Nephron progenitor cell (in vitro differentiated cells): ENCODE results near the gene KRTAP10-4.
"Not testable (repeated sequence)": the region's sequence is repeated elsewhere in the genome, so short reads cannot be mapped to it uniquely, and the experiment has no call there.

Experiments used
- DNase-seq: peaks from one replicate; pipeline ENCODE4 v3.0.0; 2021
- H3K27ac Mint-ChIP-seq: 2 replicates; pipeline ENCODE4 v1.8.0; 2021; ENCODE audit warnings: mild to moderate bottlenecking, moderate library complexity, mixed read lengths
- H3K27me3 Mint-ChIP-seq: 2 replicates; pipeline ENCODE4 v1.8.0; 2021; ENCODE audit warnings: mild to moderate bottlenecking, low read depth, mixed read lengths; ENCODE audit not compliant: poor library complexity
- H3K36me3 Mint-ChIP-seq: 2 replicates; pipeline ENCODE4 v1.8.0; 2021; ENCODE audit warnings: low read depth, mixed read lengths
- H3K4me1 Mint-ChIP-seq: 2 replicates; pipeline ENCODE4 v1.8.0; 2021; ENCODE audit warnings: mixed read lengths
- H3K4me3 Mint-ChIP-seq: 2 replicates; pipeline ENCODE4 v1.8.0; 2021; ENCODE audit warnings: mild to moderate bottlenecking, moderate library complexity, mixed read lengths
- H3K9me3 Mint-ChIP-seq: 2 replicates; pipeline ENCODE4 v1.8.0; 2021; ENCODE audit warnings: mild to moderate bottlenecking, moderate library complexity, mixed read lengths
- TF ChIP-seq, protein P1 (sequence below): fragments of 200-600 bp; sonication (generic); IDR thresholded peaks from 2 replicates; pipeline ENCODE4 v1.5.0; 2021; ENCODE audit warnings: antibody characterized with exemption

Gene KRTAP10-4

DNA sequence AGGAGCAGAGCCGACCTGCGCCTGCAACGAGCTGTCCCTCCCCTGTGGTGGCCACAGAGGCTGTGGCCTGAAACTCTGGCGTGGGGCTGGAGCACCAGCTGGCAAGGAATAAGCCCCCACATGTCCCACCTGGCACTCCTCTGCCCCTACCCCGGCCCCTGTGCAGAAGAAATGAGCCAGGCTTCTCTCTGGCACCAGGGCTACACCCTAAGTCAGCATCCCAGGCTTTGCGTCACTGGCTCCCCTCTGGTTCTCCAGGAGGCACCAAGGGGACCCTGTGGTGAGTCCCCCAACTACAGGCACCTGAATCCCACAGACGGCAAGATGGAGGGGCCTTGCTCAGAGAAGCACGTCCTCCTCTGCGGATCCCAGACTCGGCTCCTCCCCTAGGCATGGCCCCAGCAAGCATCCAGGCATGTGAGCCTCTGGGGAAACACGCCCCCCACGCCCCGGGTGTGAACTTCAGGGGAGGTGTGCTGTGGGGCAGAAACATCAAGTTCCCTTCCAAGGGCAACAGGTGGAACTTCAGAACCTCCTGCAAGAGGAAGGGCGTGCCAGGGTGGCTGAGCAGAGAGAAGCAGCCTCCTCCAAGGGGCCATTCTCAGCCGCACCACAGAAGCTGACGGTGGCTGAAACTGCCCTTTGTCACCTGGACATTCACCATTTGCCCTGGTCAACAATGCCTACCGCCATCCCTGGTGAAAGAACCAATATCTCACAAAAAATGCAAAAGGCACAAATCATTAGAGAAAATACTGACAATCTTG is 29.8 kb downstream of the KRTAP10-4 start:
- peaks cover 6% of the 10 kb centered on the region for H3K36me3 Mint-ChIP-seq
- no peak overlapping the region for H3K4me3 Mint-ChIP-seq
- H3K27ac Mint-ChIP-seq = no peak overlapping the region
- peaks cover 6% of the 10 kb centered on the region for H3K27me3 Mint-ChIP-seq
- H3K9me3 Mint-ChIP-seq = peaks cover 26% of the 10 kb centered on the region
- DNase-seq = no peak
- peaks cover 24% of the 10 kb centered on the region for H3K4me1 Mint-ChIP-seq
- TF ChIP-seq, protein P1, sequence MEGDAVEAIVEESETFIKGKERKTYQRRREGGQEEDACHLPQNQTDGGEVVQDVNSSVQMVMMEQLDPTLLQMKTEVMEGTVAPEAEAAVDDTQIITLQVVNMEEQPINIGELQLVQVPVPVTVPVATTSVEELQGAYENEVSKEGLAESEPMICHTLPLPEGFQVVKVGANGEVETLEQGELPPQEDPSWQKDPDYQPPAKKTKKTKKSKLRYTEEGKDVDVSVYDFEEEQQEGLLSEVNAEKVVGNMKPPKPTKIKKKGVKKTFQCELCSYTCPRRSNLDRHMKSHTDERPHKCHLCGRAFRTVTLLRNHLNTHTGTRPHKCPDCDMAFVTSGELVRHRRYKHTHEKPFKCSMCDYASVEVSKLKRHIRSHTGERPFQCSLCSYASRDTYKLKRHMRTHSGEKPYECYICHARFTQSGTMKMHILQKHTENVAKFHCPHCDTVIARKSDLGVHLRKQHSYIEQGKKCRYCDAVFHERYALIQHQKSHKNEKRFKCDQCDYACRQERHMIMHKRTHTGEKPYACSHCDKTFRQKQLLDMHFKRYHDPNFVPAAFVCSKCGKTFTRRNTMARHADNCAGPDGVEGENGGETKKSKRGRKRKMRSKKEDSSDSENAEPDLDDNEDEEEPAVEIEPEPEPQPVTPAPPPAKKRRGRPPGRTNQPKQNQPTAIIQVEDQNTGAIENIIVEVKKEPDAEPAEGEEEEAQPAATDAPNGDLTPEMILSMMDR = no peak

DNA sequence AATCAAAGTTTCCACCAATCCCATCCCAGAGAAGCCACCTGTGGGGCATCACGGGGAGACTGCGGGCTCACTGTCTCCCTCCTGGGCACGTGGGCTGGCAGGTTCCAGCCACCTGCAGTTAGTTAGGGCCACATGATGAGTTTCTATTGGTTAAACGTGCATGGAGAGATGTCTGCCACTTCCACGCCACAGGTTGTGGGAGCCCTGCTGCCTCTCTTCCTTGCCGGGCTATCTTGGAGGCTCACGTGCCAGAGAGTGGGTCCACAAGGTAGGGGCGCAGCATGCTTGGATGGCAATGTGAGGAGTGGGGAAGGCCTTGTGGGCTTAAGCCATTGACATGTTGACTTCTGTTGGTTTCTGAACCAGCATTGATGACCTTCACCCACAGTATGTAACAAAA is 30.4 kb downstream of the KRTAP10-4 start:
- Mint-ChIP-seq H3K4me3 (no peak overlapping the region), H3K27me3 (peaks cover 6% of the 10 kb centered on the region), H3K9me3 (peaks cover 23% of the 10 kb centered on the region), H3K36me3 (peaks cover 2% of the 10 kb centered on the region), H3K4me1 (peaks cover 18% of the 10 kb centered on the region), H3K27ac (no peak overlapping the region)
- no peak for DNase-seq
- TF ChIP-seq, protein P1 = no peak

DNA sequence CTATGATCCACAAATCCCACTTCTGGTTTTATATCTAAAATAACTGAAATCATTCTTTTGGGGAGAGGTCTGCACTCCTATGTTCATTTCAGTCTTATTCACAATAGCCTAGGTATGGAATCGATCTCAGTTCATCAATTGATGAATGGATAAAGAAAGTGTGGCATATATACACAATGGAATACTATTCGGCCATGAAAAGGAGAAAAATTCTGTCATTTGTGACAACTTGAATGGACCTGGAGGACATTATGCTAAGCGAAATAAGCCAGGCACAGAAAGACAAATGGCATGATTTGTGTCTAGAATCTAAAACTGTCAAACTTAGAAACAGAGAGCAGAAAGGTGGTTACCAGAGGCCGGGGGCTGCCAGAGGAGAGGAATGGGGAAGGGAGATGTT is 33.0 kb downstream of the KRTAP10-4 start:
- Mint-ChIP-seq H3K27ac (no peak overlapping the region), H3K36me3 (peaks cover 13% of the 10 kb centered on the region), H3K9me3 (peaks cover 42% of the 10 kb centered on the region), H3K27me3 (peaks cover 8% of the 10 kb centered on the region), H3K4me1 (peaks cover 5% of the 10 kb centered on the region), H3K4me3 (no peak overlapping the region)
- TF ChIP-seq, protein P1 = no peak
- no peak for DNase-seq

DNA sequence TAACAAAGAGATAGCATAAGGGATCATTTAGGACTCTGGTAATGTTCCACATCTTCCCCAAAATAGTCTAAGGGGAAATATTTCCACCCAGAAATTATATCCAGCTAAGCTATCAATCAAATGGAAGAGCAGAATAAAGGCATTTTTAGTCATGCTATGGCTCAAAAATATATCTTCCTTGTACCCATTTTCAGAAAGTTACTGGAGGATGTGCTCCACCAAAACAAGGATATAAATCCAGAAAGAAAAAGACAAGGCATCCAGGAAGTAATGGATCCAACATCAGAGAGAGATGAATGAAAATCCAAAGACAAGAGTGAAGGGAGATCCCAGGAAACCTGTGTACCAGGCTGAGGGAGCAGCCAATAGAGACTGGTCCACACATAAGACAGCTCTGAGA is 35.7 kb downstream of the KRTAP10-4 start:
- Mint-ChIP-seq H3K27ac (no peak overlapping the region), H3K36me3 (peaks cover 13% of the 10 kb centered on the region), H3K4me1 (peaks cover 4% of the 10 kb centered on the region), H3K9me3 (peaks cover 51% of the 10 kb centered on the region), H3K4me3 (no peak overlapping the region), H3K27me3 (peaks cover 9% of the 10 kb centered on the region)
- TF ChIP-seq, protein P1 = no peak
- no peak for DNase-seq

DNA sequence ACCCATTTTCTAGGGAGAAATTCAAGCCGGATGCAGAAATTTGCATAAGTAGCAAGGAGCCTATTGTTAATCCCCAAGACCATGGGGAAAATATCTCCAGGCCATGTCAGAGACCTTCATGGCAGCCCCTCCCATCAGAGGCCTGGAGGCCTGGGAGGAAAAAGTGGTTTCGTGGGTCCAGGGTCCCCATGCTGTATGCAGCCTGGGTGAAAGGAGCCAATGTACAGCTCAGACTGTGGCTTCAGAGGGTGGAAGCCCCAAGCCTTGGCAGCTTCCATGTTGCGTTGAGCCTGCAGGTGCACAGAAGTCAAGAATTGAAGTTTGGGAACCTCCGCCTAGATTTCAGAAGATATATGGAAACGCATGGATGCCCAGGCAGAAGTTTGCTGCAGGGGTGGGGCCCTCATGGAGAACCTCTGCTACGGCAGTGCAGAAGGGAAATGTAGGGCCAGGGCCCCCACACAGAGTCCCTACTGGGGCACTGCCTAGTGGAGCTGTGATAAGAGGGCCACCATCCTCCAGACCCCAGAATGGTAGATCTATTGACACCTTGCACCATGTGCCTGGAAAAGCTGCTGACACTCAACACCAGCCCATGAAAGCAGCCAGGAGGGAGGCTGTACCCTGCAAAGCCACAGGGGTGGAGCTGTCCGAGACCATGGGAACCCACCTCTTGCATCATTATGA is 36.8 kb downstream of the KRTAP10-4 start:
- Mint-ChIP-seq H3K4me1 (peaks cover 10% of the 10 kb centered on the region), H3K9me3 (peaks cover 42% of the 10 kb centered on the region), H3K36me3 (peaks cover 13% of the 10 kb centered on the region)
- DNase-seq, H3K4me3 Mint-ChIP-seq, H3K27me3 Mint-ChIP-seq, H3K27ac Mint-ChIP-seq: not testable (repeated sequence)

DNA sequence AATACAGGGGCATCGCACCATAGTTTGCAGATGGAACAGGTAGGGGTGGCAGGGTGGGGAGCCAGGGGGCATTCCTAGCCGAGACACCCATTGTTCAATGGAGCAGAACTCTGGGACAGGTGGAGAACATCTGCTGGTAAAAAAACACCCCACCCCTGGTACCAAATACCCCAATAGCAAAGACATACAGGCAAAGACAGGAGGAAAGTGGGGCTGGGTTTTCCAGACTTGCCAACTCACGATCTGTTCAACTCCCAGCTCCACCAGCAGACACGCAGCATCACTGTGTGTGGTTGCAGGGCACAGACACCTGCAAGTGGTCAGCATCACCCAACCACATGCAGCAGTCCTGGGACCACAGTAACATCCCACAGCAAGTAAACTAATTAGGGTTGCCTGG is 38.0 kb downstream of the KRTAP10-4 start:
- TF ChIP-seq, protein P1 = no peak
- no peak for DNase-seq
- H3K27me3 Mint-ChIP-seq = peaks cover 9% of the 10 kb centered on the region
- H3K27ac Mint-ChIP-seq = no peak overlapping the region
- peaks cover 42% of the 10 kb centered on the region for H3K9me3 Mint-ChIP-seq
- H3K4me1 Mint-ChIP-seq = peaks cover 21% of the 10 kb centered on the region
- H3K36me3 Mint-ChIP-seq = peaks cover 13% of the 10 kb centered on the region
- no peak overlapping the region for H3K4me3 Mint-ChIP-seq
